ENCODE results near the gene FNBP1. TPM values are rescaled to one million over a fixed set of nuclear protein-coding genes. Genes with fewer than 3 reads are reported as not detected.

Gene FNBP1
- total RNA-seq, 1 donor from 2014 or later: 80.4 TPM

GRCh38 chr9:129923589-129923988, 119.4 kb downstream of the FNBP1 start:
- no peaks in the 10 kb centered on the region for H3K4me1 Mint-ChIP-seq (ENCODE audit: low read depth, unreplicated experiment)
- no peak for DNase-seq
- H3K27me3 Mint-ChIP-seq (ENCODE audit: unreplicated experiment): no peaks in the 10 kb centered on the region
- no peak for TF ChIP-seq CTCF (IDR thresholded peaks at IDR 0.05; ENCODE audit: partially characterized antibody, unreplicated experiment)
- no peaks in the 10 kb centered on the region for H3K9me3 Mint-ChIP-seq (ENCODE audit: unreplicated experiment)
- H3K4me3 Mint-ChIP-seq (ENCODE audit: unreplicated experiment): no peak overlapping the region
- no peaks in the 10 kb centered on the region for H3K36me3 Mint-ChIP-seq (ENCODE audit: unreplicated experiment)
- H3K27ac Mint-ChIP-seq (ENCODE audit: unreplicated experiment): no peak overlapping the region

GRCh38 chr9:129921905-129922304, 121.1 kb downstream of the FNBP1 start:
- Mint-ChIP-seq H3K9me3 (ENCODE audit: unreplicated experiment) (no peaks in the 10 kb centered on the region), H3K4me3 (ENCODE audit: unreplicated experiment) (no peak overlapping the region), H3K4me1 (ENCODE audit: low read depth, unreplicated experiment) (peaks cover 4% of the 10 kb centered on the region), H3K36me3 (ENCODE audit: unreplicated experiment) (no peaks in the 10 kb centered on the region), H3K27me3 (ENCODE audit: unreplicated experiment) (no peaks in the 10 kb centered on the region), H3K27ac (ENCODE audit: unreplicated experiment) (no peak overlapping the region)
- TF ChIP-seq CTCF (IDR thresholded peaks at IDR 0.05; ENCODE audit: partially characterized antibody, unreplicated experiment): no peak
- no peak for DNase-seq

GRCh38 chr9:129919841-129920240, 123.1 kb downstream of the FNBP1 start:
- Mint-ChIP-seq H3K36me3 (ENCODE audit: unreplicated experiment) (no peaks in the 10 kb centered on the region), H3K4me1 (ENCODE audit: low read depth, unreplicated experiment) (peaks cover 4% of the 10 kb centered on the region), H3K27me3 (ENCODE audit: unreplicated experiment) (no peaks in the 10 kb centered on the region), H3K9me3 (ENCODE audit: unreplicated experiment) (no peaks in the 10 kb centered on the region), H3K4me3 (ENCODE audit: unreplicated experiment) (no peak overlapping the region), H3K27ac (ENCODE audit: unreplicated experiment) (no peak overlapping the region)
- no peak for DNase-seq
- TF ChIP-seq CTCF (IDR thresholded peaks at IDR 0.05; ENCODE audit: partially characterized antibody, unreplicated experiment): no peak

GRCh38 chr9:129919277-129919676, 123.7 kb downstream of the FNBP1 start:
- Mint-ChIP-seq H3K4me1 (ENCODE audit: low read depth, unreplicated experiment) (peaks cover 4% of the 10 kb centered on the region), H3K4me3 (ENCODE audit: unreplicated experiment) (no peak overlapping the region), H3K27me3 (ENCODE audit: unreplicated experiment) (no peaks in the 10 kb centered on the region), H3K36me3 (ENCODE audit: unreplicated experiment) (no peaks in the 10 kb centered on the region), H3K27ac (ENCODE audit: unreplicated experiment) (no peak overlapping the region), H3K9me3 (ENCODE audit: unreplicated experiment) (no peaks in the 10 kb centered on the region)
- DNase-seq: no peak
- no peak for TF ChIP-seq CTCF (IDR thresholded peaks at IDR 0.05; ENCODE audit: partially characterized antibody, unreplicated experiment)

- no peak overlapping the region for H3K27ac Mint-ChIP-seq (ENCODE audit: unreplicated experiment)
Observed at GRCh38 chr9:129918296-129918950, 124.6 kb downstream of the FNBP1 start.

More at GRCh38 chr9:129918296-129918950, 124.6 kb downstream of the FNBP1 start:
- no peak for TF ChIP-seq CTCF (IDR thresholded peaks at IDR 0.05; ENCODE audit: partially characterized antibody, unreplicated experiment)
- Mint-ChIP-seq H3K4me3 (ENCODE audit: unreplicated experiment) (no peak overlapping the region), H3K36me3 (ENCODE audit: unreplicated experiment) (no peaks in the 10 kb centered on the region), H3K9me3 (ENCODE audit: unreplicated experiment) (no peaks in the 10 kb centered on the region), H3K27me3 (ENCODE audit: unreplicated experiment) (no peaks in the 10 kb centered on the region), H3K4me1 (ENCODE audit: low read depth, unreplicated experiment) (peaks cover 4% of the 10 kb centered on the region)
- DNase-seq: no peak

Measured in glutamatergic neuron (in vitro differentiated cells).